B cell (primary cell): ENCODE measurements around the gene RPS3A. TPM values are rescaled to one million over a fixed set of nuclear protein-coding genes. Genes with fewer than 3 reads are reported as not detected.

Experiments used
- ATAC-seq: fragments of 200-7000 bp; cut with Tn5 transposase; one replicate; pipeline ENCODE4 v1.10.0; 2021; ENCODE audit warnings: low read depth, mild to moderate bottlenecking, moderate number of reproducible peaks, moderate library complexity
- CTCF ChIA-PET: fragments of 350-600 bp; sonication (Branson Sonifier 250); formaldehyde crosslinking; loops from one replicate; lab custom pipeline; 2021; ENCODE audit warnings: antibody characterized with exemption, inconsistent platforms; lab: Charles Lee
- POLR2A ChIA-PET: fragments of 350-600 bp; sonication (Branson Sonifier 250); formaldehyde crosslinking; loops from one replicate; lab custom pipeline; 2021; ENCODE audit warnings: antibody characterized with exemption; lab: Charles Lee
- DNase-seq: peaks from one replicate; pipeline ENCODE4 v3.0.0; 2013
- H2AFZ ChIP-seq: 2 replicates; pipeline ENCODE4 v1.6.1; 2012; ENCODE audit warnings: mild to moderate bottlenecking, low read depth, low read length; ENCODE audit not compliant: insufficient read depth, poor library complexity, severe bottlenecking
- H3K27ac ChIP-seq, 2 donors: 1 replicate in 1 of 2; 2 replicates in 1 of 2; pipeline ENCODE4 v1.5.1; 2012 to 2013; ENCODE audit warnings: low read length in 2 of 2, mild to moderate bottlenecking in 2 of 2, moderate library complexity in 1 of 2
- H3K27me3 ChIP-seq, 4 experiments: fragments of 200-600 bp in 1 of 4; sonication (generic) in 1 of 4; replicated peaks in 1 of 4; 1 replicate in 2 of 4; 2 replicates in 2 of 4; pipeline versions ENCODE4 v1.6.1 to v1.7.0; 2013 to 2016; ENCODE audit warnings: low read length in 3 of 4, mild to moderate bottlenecking in 2 of 4, mixed read lengths in 1 of 4, moderate library complexity in 1 of 4; ENCODE audit not compliant: insufficient read depth in 4 of 4, control insufficient read depth in 3 of 4; ENCODE audit errors: control extremely low read depth in 1 of 4
- H3K36me3 ChIP-seq, 2 experiments: replicated peaks in 1 of 2; 1 replicate in 1 of 2; 2 replicates in 1 of 2; pipeline versions ENCODE4 v1.6.1 to v1.7.1; 2013; ENCODE audit warnings: low read length in 1 of 2; ENCODE audit not compliant: insufficient read depth in 2 of 2, control insufficient read depth in 1 of 2; ENCODE audit errors: control extremely low read depth in 1 of 2, extremely low read depth in 1 of 2
- H3K4me1 ChIP-seq, 2 donors: fragments of 200-600 bp in 1 of 2; sonication (generic) in 1 of 2; 1 replicate in 1 of 2; 2 replicates in 1 of 2; pipeline versions ENCODE4 v1.5.1 to v1.6.1; 2013 to 2017; ENCODE audit warnings: low read length in 2 of 2; ENCODE audit not compliant: control insufficient read depth in 2 of 2, insufficient read depth in 2 of 2
- H3K4me2 ChIP-seq: replicated peaks from 2 replicates; pipeline ENCODE3; 2012; ENCODE audit warnings: mild to moderate bottlenecking, low read depth, low read length; ENCODE audit not compliant: poor library complexity, severe bottlenecking
- H3K4me3 ChIP-seq, 5 experiments: fragments of 200-600 bp in 1 of 5; sonication (generic) in 1 of 5; 1 replicate in 3 of 5; 2 replicates in 2 of 5; pipeline versions ENCODE4 v1.5.1 to v1.7.0; 2011 to 2016; ENCODE audit warnings: low read length in 4 of 5, mild to moderate bottlenecking in 4 of 5, low read depth in 2 of 5, control low read depth in 1 of 5, moderate library complexity in 1 of 5; ENCODE audit not compliant: insufficient read depth in 1 of 5; ENCODE audit errors: control extremely low read depth in 1 of 5, extremely low read depth in 1 of 5
- H3K79me2 ChIP-seq: fragments of 200-600 bp; sonication (generic); one replicate; pipeline ENCODE4 v1.6.0; 2016; ENCODE audit warnings: low read length; ENCODE audit not compliant: control insufficient read depth, insufficient read depth
- H3K9ac ChIP-seq: fragments of 200-600 bp; sonication (generic); 2 replicates; pipeline ENCODE4 v1.6.1; 2017; ENCODE audit warnings: mild to moderate bottlenecking, low read length, moderate library complexity
- H3K9me3 ChIP-seq, 3 donors: one replicate each; pipeline versions ENCODE4 v1.6.1 to v1.7.1; 2013; ENCODE audit warnings: low read length in 2 of 3; ENCODE audit not compliant: control insufficient read depth in 2 of 3, insufficient read depth in 1 of 3; ENCODE audit errors: control extremely low read depth in 1 of 3
- H4K20me1 ChIP-seq: 2 replicates; pipeline ENCODE4 v1.6.0; 2012; ENCODE audit warnings: mild to moderate bottlenecking, low read length; ENCODE audit not compliant: insufficient read depth, control insufficient read depth, poor library complexity, severe bottlenecking
- H3K27ac Mint-ChIP-seq: one replicate; pipeline ENCODE4 v1.8.0; 2021; ENCODE audit warnings: mixed read lengths
- H3K27me3 Mint-ChIP-seq: one replicate; pipeline ENCODE4 v1.8.0; 2021; ENCODE audit warnings: mixed read lengths
- H3K4me1 Mint-ChIP-seq: one replicate; pipeline ENCODE4 v1.8.0; 2021; ENCODE audit warnings: mixed read lengths
- H3K4me3 Mint-ChIP-seq: one replicate; pipeline ENCODE4 v1.8.0; 2021; ENCODE audit warnings: mixed read lengths
- H3K9me3 Mint-ChIP-seq: one replicate; pipeline ENCODE4 v1.8.0; 2022; ENCODE audit warnings: mixed read lengths; ENCODE audit not compliant: insufficient read depth
- EZH2 ChIP-seq: IDR thresholded peaks from 2 replicates; pipeline ENCODE4 v1.6.1; 2012; ENCODE audit warnings: borderline replicate concordance, low read depth, mild to moderate bottlenecking, moderate library complexity, low read length; ENCODE audit not compliant: insufficient read depth, poor library complexity, severe bottlenecking
- WGBS: methylation state at CpG from one replicate; pipeline ENCODE4 v1.1.5; 2013; ENCODE audit warnings: missing lambda C conversion rate; ENCODE audit not compliant: insufficient coverage; 5-methylcytosine and 5-hydroxymethylcytosine counted together
- intact Hi-C: fragments of 100-400 bp; cut with micrococcal nuclease; formaldehyde crosslinking; loops from one replicate; pipeline ENCODE4 v1.10.0; 2022
- polyA plus RNA-seq: library from polyadenylated mRNA; depleted of rRNA; stranded (reverse); fragments of >200 nt; gene quantifications from 2 replicates; pipeline ENCODE4 v1.2.3, GENCODE V29; 2012
- total RNA-seq, 2 donors: library from RNA; stranded (reverse); fragments of 120-200 nt in 1 of 2; gene quantifications; 1 replicate in 1 of 2; 2 replicates in 1 of 2; pipeline versions ENCODE4 v1.2.3 to v1.2.4, GENCODE V29; 2013 to 2022
- TF ChIP-seq, protein P1 (sequence below): fragments of 200-600 bp; IDR thresholded peaks from one replicate; pipeline ENCODE4 v1.8.0; 2022; ENCODE audit warnings: antibody characterized with exemption, mild to moderate bottlenecking

The RPS3A gene
- total and polyA plus RNA-seq, 2 donors (not counting 1 experiment from before 2014, with no cell fraction given), result 2,463 to 2,897 TPM

DNA sequence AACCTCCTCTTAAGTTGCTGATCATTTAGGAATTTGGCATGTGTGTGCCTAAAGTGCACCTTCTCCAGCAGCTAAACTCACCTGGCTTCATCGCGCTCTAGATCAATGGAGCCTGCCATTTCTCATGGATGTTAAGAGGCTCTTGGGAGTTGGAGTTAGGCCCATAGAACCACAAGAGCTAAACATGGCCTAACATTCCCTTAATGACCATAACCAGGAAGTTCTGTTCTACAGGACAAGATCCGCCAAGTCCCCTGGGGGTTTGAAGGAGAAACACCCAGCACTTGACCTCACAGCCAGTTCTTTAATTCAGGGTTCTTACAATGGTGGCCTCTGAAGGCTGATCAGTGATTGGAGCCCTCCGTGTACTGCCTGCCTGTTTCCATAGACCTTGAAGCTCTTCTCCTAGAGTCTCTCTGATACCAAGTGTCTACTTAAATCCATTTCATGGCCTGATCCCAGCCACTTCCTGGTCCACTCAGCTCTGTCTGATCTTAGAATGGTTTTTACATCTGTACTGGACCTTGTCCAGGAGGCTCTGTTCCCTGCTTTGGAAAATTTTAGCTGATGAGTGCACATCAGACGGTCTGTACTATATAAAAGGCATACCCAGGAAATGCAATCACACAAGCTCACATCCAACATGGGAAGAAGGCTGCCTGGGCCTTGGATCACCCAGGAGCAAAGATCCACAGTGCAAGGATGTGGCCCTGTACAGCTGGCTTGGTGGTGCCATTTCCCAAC lies 45.1 kb downstream of the RPS3A start:
- CTCF ChIA-PET, result no interaction called here
- POLR2A ChIA-PET, result no interaction called here
- no peak overlapping the region for H3K27ac Mint-ChIP-seq

DNA sequence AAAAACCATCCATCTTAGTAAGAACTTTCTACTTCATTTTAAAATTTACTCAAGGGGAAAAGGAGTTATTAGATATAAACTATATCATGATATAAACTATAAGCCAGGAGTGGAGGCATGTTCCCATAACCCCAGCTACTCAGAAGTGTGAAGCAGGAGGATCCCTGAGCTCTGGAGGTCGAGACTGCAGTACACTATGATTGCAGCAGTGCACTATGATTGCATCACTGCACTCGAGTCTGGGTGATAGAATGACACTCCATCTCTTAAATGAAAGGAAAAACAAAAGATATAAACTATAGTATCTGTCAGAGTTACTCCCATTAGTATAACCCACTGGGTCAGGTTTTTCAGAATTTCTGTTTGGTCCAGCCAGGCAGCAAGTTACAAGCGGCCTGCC lies 47.6 kb downstream of the RPS3A start:
- Histone ChIP-seq H3K27me3 (no peaks in the 10 kb centered on the region), H2AFZ (no peak overlapping the region), H3K9ac (no peak overlapping the region), H3K4me2 (no peak overlapping the region), H4K20me1 (no peaks in the 10 kb centered on the region), H3K79me2 (no peaks in the 10 kb centered on the region), H3K9me3 (no peaks in the 10 kb centered on the region), H3K4me1 (no peaks in the 10 kb centered on the region), H3K4me3 (no peak overlapping the region), H3K36me3 (no peaks in the 10 kb centered on the region), H3K27ac (no peak overlapping the region)
- Mint-ChIP-seq H3K27me3 (no peaks in the 10 kb centered on the region), H3K27ac (no peak overlapping the region), H3K4me3 (no peak overlapping the region), H3K4me1 (no peaks in the 10 kb centered on the region), H3K9me3 (no peaks in the 10 kb centered on the region)
- ATAC-seq, result no peak
- WGBS, result 100% methylated on average over 1 of the region's 3 CpGs
- ChIA-PET POLR2A (no interaction called here), CTCF (no interaction called here)
- TF ChIP-seq EZH2, result no peak
- TF ChIP-seq, protein P1, sequence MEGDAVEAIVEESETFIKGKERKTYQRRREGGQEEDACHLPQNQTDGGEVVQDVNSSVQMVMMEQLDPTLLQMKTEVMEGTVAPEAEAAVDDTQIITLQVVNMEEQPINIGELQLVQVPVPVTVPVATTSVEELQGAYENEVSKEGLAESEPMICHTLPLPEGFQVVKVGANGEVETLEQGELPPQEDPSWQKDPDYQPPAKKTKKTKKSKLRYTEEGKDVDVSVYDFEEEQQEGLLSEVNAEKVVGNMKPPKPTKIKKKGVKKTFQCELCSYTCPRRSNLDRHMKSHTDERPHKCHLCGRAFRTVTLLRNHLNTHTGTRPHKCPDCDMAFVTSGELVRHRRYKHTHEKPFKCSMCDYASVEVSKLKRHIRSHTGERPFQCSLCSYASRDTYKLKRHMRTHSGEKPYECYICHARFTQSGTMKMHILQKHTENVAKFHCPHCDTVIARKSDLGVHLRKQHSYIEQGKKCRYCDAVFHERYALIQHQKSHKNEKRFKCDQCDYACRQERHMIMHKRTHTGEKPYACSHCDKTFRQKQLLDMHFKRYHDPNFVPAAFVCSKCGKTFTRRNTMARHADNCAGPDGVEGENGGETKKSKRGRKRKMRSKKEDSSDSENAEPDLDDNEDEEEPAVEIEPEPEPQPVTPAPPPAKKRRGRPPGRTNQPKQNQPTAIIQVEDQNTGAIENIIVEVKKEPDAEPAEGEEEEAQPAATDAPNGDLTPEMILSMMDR, result no peak
- no peak for DNase-seq
- intact Hi-C loops, result no loop called here

More for the DNA sequence above, 45.1 kb downstream of the RPS3A start:
- Mint-ChIP-seq H3K4me3 (no peak overlapping the region), H3K4me1 (no peaks in the 10 kb centered on the region), H3K9me3 (no peaks in the 10 kb centered on the region), H3K27me3 (no peaks in the 10 kb centered on the region)
- Histone ChIP-seq H3K36me3 (no peaks in the 10 kb centered on the region), H3K9me3 (no peaks in the 10 kb centered on the region), H3K79me2 (no peaks in the 10 kb centered on the region), H3K4me3 (no peak overlapping the region), H3K27me3 (no peaks in the 10 kb centered on the region), H3K9ac (no peak overlapping the region), H3K4me1 (no peaks in the 10 kb centered on the region), H3K4me2 (no peak overlapping the region), H4K20me1 (no peaks in the 10 kb centered on the region), H2AFZ (no peak overlapping the region), H3K27ac (no peak overlapping the region)
- TF ChIP-seq, protein P1, result no peak
- no peak for TF ChIP-seq EZH2
- DNase-seq, result no peak
- ATAC-seq, result no peak
- 96% methylated on average over 3 of the region's 5 CpGs for WGBS
- intact Hi-C loops, result no loop called here
